Erythroblast (primary cell): Measurements from ENCODE around the gene CAMK2A.

Experiments
- DNase-seq, 2 experiments: peaks; one replicate each; lab custom pipeline; 2025; lab: John Stamatoyannopoulos, UW
- GATA1 ChIP-seq: IDR thresholded peaks from 2 replicates; pipeline ENCODE4 v1.6.1; 2011; ENCODE audit warnings: low read depth, mild to moderate bottlenecking, control low read depth, low read length, moderate library complexity
- POLR2A ChIP-seq: IDR thresholded peaks from 2 replicates; pipeline ENCODE4 v1.6.1; 2011; ENCODE audit warnings: mild to moderate bottlenecking, low read length

Gene CAMK2A

GRCh38 chr5:150321784-150322183 lies 32.2 kb upstream of the CAMK2A start:
- DNase-seq, result no peak
- TF ChIP-seq POLR2A, result no peak
- no peak for TF ChIP-seq GATA1

- DNase-seq, result no peak
- TF ChIP-seq GATA1, result no peak
- TF ChIP-seq POLR2A, result no peak
Observed at GRCh38 chr5:150321211-150321610, 31.6 kb upstream of the CAMK2A start.

- TF ChIP-seq GATA1 (no peak), POLR2A (no peak)
- DNase-seq, result no peak
Observed at GRCh38 chr5:150320044-150320613, 30.6 kb upstream of the CAMK2A start.

GRCh38 chr5:150319484-150319790 lies 29.9 kb upstream of the CAMK2A start:
- TF ChIP-seq POLR2A, result no peak
- no peak for TF ChIP-seq GATA1
- DNase-seq, result no peak

GRCh38 chr5:150318613-150319483 lies 29.3 kb upstream of the CAMK2A start:
- no peak for DNase-seq
- TF ChIP-seq POLR2A (no peak), GATA1 (no peak)

GRCh38 chr5:150317048-150318003 lies 27.8 kb upstream of the CAMK2A start:
- DNase-seq, result no peak
- no peak for TF ChIP-seq GATA1
- TF ChIP-seq POLR2A, result no peak

- TF ChIP-seq GATA1 (no peak), POLR2A (no peak)
Observed at GRCh38 chr5:150316320-150316719, 26.7 kb upstream of the CAMK2A start.

GRCh38 chr5:150315245-150315644 lies 25.7 kb upstream of the CAMK2A start:
- TF ChIP-seq POLR2A (no peak), GATA1 (no peak)
- DNase-seq, result no peak

More at GRCh38 chr5:150316320-150316719, 26.7 kb upstream of the CAMK2A start:
- no peak for DNase-seq

- no peak for DNase-seq
- no peak for TF ChIP-seq POLR2A
- TF ChIP-seq GATA1, result no peak
Observed at GRCh38 chr5:150313921-150314716, 24.5 kb upstream of the CAMK2A start.

GRCh38 chr5:150313501-150313900 lies 23.9 kb upstream of the CAMK2A start:
- no peak for DNase-seq
- TF ChIP-seq GATA1, result no peak
- TF ChIP-seq POLR2A, result no peak

- DNase-seq, result no peak
- TF ChIP-seq GATA1 (no peak), POLR2A (no peak)
Observed at GRCh38 chr5:150312518-150312917, 22.9 kb upstream of the CAMK2A start.

- no peak for DNase-seq
- TF ChIP-seq GATA1 (no peak), POLR2A (no peak)
Observed at GRCh38 chr5:150311015-150311692, 21.6 kb upstream of the CAMK2A start.

GRCh38 chr5:150310246-150310645 lies 20.7 kb upstream of the CAMK2A start:
- no peak for DNase-seq
- TF ChIP-seq GATA1, result no peak
- TF ChIP-seq POLR2A, result no peak
